Hepatic stellate cell (primary cell): ENCODE data around the gene AGO1.

Source experiments
- DNase-seq: peaks from one replicate; pipeline ENCODE4 v3.0.0; 2011; ENCODE audit warnings: low spot score

The AGO1 gene

DNA sequence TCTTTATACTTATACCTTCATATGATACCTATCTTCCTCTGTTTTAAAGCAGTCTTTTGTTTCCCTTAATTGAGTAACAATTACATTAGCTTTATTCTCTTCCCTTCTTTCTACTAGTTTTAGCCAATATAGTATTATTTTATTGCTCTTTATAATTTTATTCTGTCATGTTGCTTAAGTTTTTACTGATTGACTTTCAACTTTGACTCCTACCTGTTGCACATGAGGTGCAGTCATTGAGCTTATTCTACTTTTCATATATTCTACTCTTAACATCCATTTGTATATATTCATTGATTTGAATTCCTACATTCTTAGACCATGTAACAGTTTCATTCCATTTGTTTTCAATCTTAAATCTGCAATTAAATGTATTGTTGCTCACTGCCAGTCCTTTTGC lies 97.1 kb downstream of the AGO1 start:
- DNase-seq: no peak
